Psoas muscle (tissue), 8 donors: ENCODE data around the gene EEFSEC. TPM values are rescaled to one million over a fixed set of nuclear protein-coding genes. Genes with fewer than 3 reads are reported as not detected.

ENCODE experiments used
- ATAC-seq, 4 donors: fragments of 200-7000 bp; cut with Tn5 transposase; one replicate each; pipeline ENCODE4 v1.9.1; 2020; ENCODE audit warnings: moderate library complexity in 3 of 4, mild to moderate bottlenecking in 2 of 4
- DNase-seq, 2 donors: peaks; one replicate each; pipeline ENCODE4 v3.0.0-alpha.2; 2020
- H3K27ac ChIP-seq: fragments of 200-600 bp; one replicate; pipeline ENCODE4 v1.8.0; 2022
- H3K27me3 ChIP-seq, 3 donors: fragments of 200-600 bp in 1 of 3; one replicate each; pipeline versions ENCODE4 v1.6.1 to v1.8.0; 2013 to 2022; ENCODE audit warnings: low read length in 2 of 3, mild to moderate bottlenecking in 2 of 3, moderate library complexity in 1 of 3; ENCODE audit not compliant: insufficient read depth in 3 of 3
- H3K36me3 ChIP-seq, 2 donors: fragments of 200-600 bp in 1 of 2; one replicate each; pipeline versions ENCODE4 v1.6.1 to v1.8.0; 2013 to 2022; ENCODE audit warnings: low read depth in 1 of 2, mild to moderate bottlenecking in 1 of 2, moderate library complexity in 1 of 2; ENCODE audit not compliant: insufficient read depth in 1 of 2
- H3K4me1 ChIP-seq: fragments of 200-600 bp; one replicate; pipeline ENCODE4 v1.8.0; 2022
- H3K4me3 ChIP-seq: fragments of 200-600 bp; one replicate; pipeline ENCODE4 v1.8.0; 2022; ENCODE audit warnings: mild to moderate bottlenecking
- H3K9me3 ChIP-seq: fragments of 200-600 bp; one replicate; pipeline ENCODE4 v1.8.0; 2022
- WGBS, 3 donors: extraction: QIAGEN DNeasy Blood & Tissue Kit; methylation state at CpG; one replicate each; pipeline versions ENCODE4 v1.1.6 to v1.1.7; 2013; 5-methylcytosine and 5-hydroxymethylcytosine counted together
- intact Hi-C, 2 donors: fragments of 100-400 bp; cut with DNase I; formaldehyde crosslinking; loops; one replicate each; pipeline versions ENCODE4 v1.11.0 to v1.14.2; 2022
- polyA plus RNA-seq, 3 donors: library from polyadenylated mRNA; stranded (reverse); fragments of 200-250 nt; gene quantifications; one replicate each; pipeline ENCODE4 v1.2.3, GENCODE V29; 2013
- total RNA-seq, 4 donors: library from RNA; stranded (reverse); fragmentation: NEBNext Ultra II Directional in 2 of 4; extraction: Animal tissue kit (Norgen Biotek cat#: 25700) in 2 of 4; gene quantifications; one replicate each; pipeline versions ENCODE4 v1.2.1 to v1.2.4, GENCODE V29; 2021 to 2023
- TF ChIP-seq, protein P1 (sequence below): fragments of 200-600 bp; IDR thresholded peaks from one replicate; pipeline ENCODE4 v1.8.0; 2022; ENCODE audit warnings: antibody characterized with exemption
- donor health status: healthy with polysubstance abuse.
- donor health status: DM: no; HTN: no; CAD: no; lungs with moderate emphysema.
- donor health status: Bipolar disorder and iron deficiency.
- donor health status: healthy.
- donor health status: DM: yes; HTN: yes; CAD: no.
- donor health status: DM: no; HTN: no; CAD: no.
- donor health status: DM: no; HTN: no; CAD: no.
- donor health status: DM: yes; HTN: yes; CAD: no.

EEFSEC gene
- total and polyA plus RNA-seq, 7 donors = 10.7 to 18.9 (median 14.0) TPM

DNA sequence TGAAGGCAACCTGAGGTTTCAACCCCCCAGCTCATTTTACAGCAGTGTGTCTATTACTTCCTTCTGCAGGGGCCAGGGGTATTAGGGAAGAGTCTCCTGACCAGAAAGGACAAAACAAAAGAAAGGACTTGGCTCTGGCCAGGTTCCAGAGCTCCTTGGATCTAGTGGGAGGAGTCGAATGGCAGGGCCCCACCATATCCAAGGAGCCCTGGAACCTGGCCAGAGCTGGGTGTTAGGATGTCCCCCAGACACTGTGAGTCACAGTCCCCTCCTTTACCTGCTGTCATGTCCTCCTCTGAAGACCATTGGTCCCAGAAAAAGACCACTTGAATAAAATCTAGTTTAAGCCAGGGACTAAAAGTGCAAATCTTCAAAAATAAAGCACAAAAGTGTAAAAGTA lies 113.2 kb downstream of the EEFSEC start:
- 0 to 27% (median 6%) methylated on average over 1 of the region's 1 CpG for WGBS, 3 donors
- no peak for DNase-seq
- Histone ChIP-seq H3K27me3 (no peaks in the 10 kb centered on the region), H3K4me3 (no peak overlapping the region), H3K4me1 (no peaks in the 10 kb centered on the region), H3K9me3 (no peaks in the 10 kb centered on the region), H3K36me3 (peaks cover 0 to 27% of the 10 kb centered on the region in 2 donors), H3K27ac (no peak overlapping the region)
- no peak for ATAC-seq
- TF ChIP-seq, protein P1, sequence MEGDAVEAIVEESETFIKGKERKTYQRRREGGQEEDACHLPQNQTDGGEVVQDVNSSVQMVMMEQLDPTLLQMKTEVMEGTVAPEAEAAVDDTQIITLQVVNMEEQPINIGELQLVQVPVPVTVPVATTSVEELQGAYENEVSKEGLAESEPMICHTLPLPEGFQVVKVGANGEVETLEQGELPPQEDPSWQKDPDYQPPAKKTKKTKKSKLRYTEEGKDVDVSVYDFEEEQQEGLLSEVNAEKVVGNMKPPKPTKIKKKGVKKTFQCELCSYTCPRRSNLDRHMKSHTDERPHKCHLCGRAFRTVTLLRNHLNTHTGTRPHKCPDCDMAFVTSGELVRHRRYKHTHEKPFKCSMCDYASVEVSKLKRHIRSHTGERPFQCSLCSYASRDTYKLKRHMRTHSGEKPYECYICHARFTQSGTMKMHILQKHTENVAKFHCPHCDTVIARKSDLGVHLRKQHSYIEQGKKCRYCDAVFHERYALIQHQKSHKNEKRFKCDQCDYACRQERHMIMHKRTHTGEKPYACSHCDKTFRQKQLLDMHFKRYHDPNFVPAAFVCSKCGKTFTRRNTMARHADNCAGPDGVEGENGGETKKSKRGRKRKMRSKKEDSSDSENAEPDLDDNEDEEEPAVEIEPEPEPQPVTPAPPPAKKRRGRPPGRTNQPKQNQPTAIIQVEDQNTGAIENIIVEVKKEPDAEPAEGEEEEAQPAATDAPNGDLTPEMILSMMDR = no peak
- intact Hi-C loops = no loop called here

DNA sequence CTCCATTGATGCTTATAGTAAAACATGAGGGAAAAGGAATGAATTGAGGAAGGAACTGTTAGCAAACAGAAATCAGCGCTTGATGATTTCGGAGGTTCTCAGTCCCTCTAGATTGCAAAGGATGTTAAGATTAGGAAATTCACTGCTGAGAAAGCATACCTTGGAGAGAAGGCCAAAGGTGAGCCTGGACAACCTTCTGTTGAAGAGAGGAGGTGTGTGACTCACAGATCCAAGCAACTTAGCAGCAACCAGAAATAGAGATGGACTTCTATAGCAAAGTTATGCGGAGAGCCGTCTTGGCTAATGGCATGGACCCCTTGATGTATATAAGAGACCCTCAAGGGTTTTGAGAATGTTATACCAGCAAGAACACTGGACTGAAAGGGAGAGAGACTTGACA lies 114.3 kb downstream of the EEFSEC start:
- Histone ChIP-seq H3K27ac (no peak overlapping the region), H3K4me3 (no peak overlapping the region), H3K27me3 (no peaks in the 10 kb centered on the region), H3K4me1 (no peaks in the 10 kb centered on the region), H3K36me3 (peaks cover 0 to 27% of the 10 kb centered on the region in 2 donors), H3K9me3 (no peaks in the 10 kb centered on the region)
- ATAC-seq (no peak), DNase-seq (no peak)
- intact Hi-C loops = no loop called here
- TF ChIP-seq, protein P1 = no peak
- WGBS, 3 donors = 71 to 94% (median 92%) methylated on average over 4 of the region's 4 CpGs

DNA sequence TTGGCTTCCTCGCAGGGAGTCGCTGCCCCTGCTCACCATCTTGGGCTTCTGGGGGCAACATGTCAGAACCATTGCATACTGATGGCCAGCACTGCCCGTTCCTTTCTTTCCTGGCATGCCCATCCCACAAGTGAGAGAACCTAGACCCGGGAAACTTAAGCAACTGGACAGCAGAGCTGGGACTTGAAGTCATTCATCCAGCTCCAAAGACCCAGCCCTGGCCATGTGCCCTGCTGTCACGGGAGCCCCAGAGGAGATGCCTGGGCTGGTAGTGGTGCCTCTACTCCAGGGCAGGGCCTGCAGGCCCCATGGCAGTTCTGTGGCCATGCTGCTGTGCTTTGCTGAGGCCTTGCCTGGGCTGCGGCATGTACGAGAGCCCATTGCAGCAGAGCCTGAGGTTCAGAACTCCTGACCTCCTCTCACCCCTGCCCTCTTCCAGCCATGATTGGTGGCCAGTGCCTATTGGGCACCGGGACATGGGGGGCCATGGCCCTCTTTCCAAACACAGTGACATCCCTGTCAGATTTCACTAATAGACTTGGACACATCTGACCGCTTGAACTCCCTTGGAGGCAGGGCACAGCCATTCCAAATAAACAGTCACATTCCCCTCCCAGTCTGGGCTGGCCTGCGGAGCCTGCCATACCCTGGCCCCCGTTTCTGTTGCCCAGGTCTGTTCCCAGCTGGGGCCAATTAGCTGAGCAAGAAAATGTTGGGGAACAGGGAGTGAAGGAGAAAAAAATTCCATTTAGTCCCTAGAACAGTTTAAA lies 115.9 kb downstream of the EEFSEC start:
- 91 to 92% (median 91%) methylated on average over 11 of the region's 11 CpGs for WGBS, 3 donors
- DNase-seq (no peak), ATAC-seq (no peak)
- TF ChIP-seq, protein P1 = no peak
- no peaks in the 10 kb centered on the region for H3K9me3 ChIP-seq
- peaks cover 0 to 27% of the 10 kb centered on the region in 2 donors for H3K36me3 ChIP-seq
- H3K4me1 ChIP-seq = no peaks in the 10 kb centered on the region
- no peak overlapping the region for H3K27ac ChIP-seq
- no peak overlapping the region for H3K4me3 ChIP-seq
- intact Hi-C loops = no loop called here
- H3K27me3 ChIP-seq = no peaks in the 10 kb centered on the region

DNA sequence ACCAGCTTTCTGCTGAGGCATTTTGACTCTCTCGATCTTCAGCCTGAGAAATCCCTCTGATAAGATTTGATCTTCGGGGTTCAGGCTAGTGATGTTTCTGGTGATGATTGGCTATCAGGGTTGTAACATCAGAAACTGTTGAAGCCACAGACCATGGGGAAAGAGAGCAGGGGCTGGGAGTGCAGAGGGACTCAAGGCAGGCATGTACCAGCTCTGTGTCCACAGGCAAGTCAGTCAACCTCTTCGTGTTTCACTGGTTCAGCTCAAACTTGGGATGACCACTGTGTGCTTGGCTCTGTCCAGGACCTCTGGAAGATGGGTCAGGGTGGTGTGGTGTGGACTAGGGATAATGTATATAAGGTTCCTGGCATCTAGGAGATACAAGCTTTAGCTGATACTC lies 116.5 kb downstream of the EEFSEC start:
- no peaks in the 10 kb centered on the region for H3K4me1 ChIP-seq
- ATAC-seq = no peak
- DNase-seq = no peak
- H3K9me3 ChIP-seq = no peaks in the 10 kb centered on the region
- no peaks in the 10 kb centered on the region for H3K27me3 ChIP-seq
- intact Hi-C loops = no loop called here
- H3K27ac ChIP-seq = no peak overlapping the region
- H3K36me3 ChIP-seq = peaks cover 0 to 24% of the 10 kb centered on the region in 2 donors
- TF ChIP-seq, protein P1 = no peak
- no peak overlapping the region for H3K4me3 ChIP-seq
- 81 to 85% (median 82%) methylated on average over 3 of the region's 3 CpGs for WGBS, 3 donors
